GM20431 (cell line): ENCODE results near the gene GALNT18.

ENCODE experiments used
- in situ Hi-C: fragments of 300-500 bp; cut with MseI, MboI; formaldehyde crosslinking; loops from one replicate; pipeline ENCODE4 v1.15.0; 2020; ENCODE audit warnings: low sequenced_read_pairs; ENCODE audit not compliant: unreplicated experiment

GALNT18 gene

DNA sequence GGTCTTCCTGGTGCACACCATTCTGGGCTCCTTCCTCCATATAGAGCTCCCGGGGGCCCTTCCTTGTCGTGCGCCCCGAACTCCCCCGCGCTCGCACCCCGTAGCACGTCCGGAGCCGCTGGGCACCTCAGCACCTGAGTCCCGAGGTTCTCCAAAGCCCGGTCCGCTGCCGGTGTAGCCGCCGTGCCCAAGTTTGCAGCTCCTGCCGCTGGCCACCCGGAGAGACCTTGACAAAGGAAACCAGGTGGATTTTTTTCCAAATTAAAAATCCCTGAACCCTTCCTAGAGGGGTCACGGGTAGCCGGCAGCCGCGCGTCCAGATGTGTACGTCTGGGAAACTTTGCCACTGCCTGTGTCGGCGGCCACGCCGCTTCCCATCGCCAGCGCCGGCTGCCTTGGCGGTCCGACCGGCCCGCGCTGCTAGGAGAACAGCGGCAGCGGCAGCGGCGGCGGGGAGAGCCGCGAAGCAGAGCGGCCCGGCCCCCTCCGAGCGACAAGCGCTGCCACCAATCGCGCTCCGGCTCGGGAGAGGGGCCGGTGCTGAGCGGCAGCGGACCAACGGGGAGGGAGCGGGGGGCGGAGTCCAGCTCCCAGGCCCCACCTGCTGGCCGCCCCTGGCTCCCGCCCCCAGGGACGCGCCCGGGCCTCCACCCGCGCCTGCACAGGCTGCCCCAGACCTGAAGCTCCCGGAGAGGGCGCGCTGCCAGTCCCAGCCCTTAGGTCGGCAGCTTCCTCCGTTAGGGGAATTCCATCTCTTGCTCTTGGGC, at the start of gene GALNT18:
Gene GALNT18, minus strand, starts transcription at position 433 of the 767 bp plus-strand sequence.
- in situ Hi-C loops, result no loop called here

DNA sequence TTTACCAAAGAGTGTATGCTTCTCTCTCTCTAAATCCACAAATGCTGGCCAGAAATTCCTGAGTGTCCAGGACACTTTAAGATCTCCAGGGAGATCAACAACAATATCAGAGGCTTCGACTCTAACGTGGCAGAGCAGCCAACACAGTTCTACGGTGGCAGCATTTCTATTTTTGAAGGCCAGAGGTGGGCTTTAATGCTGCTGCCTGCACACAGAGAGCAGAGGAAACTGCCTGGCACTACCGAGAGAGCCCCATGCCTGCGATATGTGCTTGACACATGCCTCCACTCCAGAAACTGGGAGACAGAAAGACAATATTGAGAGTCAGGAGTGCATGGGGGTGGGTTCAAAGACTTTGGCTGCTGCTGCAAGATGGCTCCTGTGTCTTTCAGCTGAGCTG, 48.8 kb upstream of the GALNT18 start:
- in situ Hi-C loops, result no loop called here

DNA sequence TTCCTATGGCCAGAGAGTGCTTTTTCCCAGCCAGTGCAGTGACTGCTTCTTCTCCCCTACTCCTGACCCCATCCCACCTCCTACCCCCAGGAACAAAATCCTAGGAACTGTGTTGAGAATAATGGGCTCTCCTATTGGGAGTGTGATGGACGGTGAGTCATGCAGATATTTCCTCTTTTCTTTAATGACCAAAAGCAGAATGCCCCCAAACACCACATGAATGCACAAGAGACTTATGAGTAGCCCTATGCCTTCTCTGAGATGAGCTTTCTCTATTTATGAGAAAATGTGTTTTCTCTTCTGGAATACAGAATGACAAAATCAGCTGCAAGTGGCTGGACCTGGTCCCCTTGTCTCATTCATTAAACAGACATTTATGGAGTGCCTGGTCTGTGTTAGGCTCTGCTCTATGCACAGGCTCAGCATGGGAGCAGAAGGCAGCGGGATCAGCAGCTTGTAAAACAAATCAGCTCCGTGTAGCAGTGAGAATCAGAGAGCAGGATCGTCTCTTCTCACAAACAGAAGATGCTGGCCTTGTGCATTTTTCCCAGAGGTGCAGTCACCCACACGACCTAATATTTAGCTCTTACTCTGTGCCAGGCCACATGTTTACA, 47.5 kb upstream of the GALNT18 start:
- in situ Hi-C loops, result no loop called here

DNA sequence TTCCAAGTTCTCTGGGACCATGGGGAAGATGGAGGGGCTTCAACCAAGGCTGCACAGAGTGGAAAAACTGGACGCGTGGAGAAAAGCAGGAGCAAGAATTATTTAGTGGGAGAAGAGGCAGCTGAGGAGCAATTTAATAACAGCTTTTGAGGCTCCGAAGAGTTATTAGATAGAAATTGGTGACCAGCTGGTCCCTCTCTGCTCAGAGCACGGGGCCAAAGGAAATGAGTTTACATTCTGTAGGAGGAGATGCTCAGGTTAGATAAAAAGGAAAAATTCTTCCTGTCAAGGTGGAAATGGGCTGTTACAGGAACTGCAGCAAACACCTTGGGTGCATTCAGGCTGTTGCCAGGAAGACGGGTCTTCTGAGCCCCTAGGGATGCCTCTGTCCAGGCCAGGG, 47.0 kb upstream of the GALNT18 start:
- in situ Hi-C loops, result no loop called here

DNA sequence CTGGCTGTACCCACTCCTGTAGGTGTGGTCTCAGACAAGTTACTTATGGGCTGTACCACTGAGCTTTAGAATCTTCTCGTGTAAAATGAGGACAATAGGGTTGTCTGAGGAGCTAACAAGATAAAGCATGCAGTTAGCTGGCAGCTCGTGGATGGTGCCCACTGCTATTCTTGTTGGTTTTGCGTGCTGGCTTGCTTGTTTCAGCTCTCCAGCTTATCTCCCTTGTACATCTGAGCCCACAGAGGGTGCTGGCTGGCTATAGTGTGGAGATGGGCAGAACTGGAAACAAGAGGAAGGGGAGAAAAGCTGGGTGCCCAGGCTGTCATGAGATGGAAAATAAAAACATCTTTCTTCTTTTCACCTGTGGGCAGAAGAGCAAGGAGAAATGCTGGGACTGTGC, 46.5 kb upstream of the GALNT18 start:
- in situ Hi-C loops, result no loop called here

DNA sequence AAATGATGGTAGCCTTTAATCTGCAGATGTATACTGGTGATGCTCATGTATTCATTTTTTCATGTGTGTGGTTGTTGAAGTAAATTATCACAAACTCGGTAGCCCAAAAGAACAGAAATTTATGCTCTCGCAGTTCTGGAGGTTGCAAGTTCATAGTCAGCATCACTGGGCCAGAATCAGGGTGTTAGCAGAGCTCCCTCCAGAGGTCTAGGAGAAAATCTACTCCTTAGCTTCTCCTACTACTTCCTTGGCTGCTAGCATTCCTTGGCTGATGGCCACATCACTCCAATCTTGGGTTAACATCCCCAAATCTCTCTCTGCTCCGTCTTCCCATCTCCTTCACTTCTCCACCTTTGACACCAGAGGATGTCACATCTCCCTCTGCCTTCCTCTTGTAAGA, 45.3 kb upstream of the GALNT18 start:
- in situ Hi-C loops, result no loop called here

DNA sequence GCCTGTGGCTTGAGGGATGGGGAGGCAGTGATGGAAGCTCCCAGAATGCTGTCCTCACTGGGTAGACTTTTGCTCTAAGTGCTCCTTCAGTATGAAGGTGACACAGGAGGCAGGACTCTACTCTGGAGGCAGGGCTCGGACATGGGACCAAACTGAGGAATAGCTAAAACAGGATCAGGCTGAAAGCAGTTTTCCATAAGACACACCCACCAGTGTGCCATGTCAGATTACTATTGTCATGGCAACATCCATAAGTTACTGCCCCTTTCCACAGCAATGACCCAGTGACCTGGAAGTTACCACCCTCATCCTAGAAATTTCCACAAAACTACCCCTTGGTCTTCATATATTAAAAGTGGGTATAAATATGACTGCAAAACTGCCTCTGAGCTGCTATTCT, 43.6 kb upstream of the GALNT18 start:
- in situ Hi-C loops, result no loop called here

DNA sequence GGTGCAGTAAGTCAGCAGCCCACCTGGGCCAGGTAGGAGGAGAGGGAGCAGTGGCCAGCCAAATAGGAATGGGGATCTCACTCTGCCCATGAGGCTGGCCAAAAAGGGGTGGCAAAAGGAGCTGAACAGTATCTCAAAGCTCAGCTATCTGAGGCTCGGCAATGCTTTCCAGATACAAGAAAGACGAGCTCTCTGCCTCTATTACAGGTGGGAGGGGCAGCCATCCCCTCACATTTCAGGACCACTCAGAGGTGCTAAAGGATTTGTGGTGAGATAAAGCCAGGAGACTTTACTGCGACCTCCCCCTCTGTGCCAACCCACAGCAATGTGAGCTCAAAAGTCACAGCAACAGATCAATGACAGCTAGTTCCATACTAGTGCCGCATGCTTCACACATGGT, 42.1 kb upstream of the GALNT18 start:
- in situ Hi-C loops, result no loop called here

DNA sequence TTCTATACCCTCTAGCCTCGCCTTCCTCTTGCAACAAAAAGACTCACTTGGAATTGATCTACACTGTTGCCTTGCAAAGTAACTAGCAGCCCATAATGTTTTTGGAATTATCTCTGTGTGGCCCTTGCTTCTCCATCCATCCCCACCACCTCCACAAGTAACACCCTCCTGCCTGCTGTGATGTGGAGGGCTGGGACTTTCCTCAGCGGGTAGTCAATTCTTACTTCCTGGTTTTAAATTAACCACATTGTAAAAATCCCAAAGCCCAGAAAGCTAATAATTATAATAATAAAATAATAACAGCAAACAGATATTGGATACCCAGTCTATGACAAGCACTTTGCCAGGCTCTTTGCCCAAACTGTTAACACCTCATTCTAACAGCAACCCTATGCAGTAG, 40.8 kb upstream of the GALNT18 start:
- in situ Hi-C loops, result no loop called here

DNA sequence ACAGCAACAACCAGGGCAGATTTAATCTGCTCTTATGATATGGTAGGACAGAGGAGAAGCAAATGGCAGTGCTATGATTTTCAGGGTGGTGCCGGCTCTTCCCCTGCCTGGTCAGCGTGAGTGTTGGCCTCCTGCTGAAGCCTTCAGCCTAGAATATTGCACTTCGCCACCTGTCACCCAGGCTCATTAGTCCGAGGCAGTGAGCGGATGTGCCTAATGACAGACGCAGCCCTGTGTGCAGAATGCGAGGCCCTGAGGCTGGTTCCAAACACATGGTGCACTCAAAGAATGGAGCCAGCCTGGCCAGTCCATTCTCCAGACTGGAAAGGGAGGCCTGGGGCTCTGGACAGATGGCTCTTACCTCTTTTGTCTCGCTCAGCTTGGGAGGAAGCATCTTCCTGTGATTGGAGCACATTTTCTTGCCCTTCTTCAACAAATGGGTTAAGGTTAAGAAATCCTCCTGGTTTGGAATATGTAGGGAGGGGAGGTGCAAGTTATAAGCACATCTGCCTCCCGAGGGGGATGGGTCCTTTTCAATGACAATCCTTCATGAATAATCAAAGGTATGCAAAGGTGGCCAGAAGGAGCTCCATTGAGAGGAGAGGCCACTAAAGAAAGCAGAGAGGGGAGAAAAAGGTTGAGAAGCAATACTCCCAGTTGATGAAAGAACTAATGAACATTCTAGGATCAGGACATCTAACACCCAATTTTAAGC, 39.7 kb upstream of the GALNT18 start:
- in situ Hi-C loops, result no loop called here

DNA sequence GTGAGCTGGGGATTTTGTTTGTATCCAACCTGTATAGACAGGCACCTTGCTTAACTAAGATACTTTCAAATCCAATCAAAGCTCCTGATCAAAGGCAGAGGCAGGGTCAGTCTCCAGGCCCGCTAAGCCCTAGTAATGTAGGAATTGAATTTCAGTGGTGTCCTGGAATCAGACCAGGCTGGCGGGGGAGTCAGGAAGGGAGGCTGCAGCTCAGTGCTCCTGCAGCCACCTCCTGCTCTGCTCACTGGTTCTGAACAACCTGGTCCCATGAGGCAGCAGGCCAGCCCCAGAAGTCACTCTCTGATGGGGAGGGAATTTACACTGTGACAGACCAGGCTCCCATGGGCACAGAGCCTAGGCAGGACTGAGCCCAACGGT, 38.5 kb upstream of the GALNT18 start:
- in situ Hi-C loops, result no loop called here

DNA sequence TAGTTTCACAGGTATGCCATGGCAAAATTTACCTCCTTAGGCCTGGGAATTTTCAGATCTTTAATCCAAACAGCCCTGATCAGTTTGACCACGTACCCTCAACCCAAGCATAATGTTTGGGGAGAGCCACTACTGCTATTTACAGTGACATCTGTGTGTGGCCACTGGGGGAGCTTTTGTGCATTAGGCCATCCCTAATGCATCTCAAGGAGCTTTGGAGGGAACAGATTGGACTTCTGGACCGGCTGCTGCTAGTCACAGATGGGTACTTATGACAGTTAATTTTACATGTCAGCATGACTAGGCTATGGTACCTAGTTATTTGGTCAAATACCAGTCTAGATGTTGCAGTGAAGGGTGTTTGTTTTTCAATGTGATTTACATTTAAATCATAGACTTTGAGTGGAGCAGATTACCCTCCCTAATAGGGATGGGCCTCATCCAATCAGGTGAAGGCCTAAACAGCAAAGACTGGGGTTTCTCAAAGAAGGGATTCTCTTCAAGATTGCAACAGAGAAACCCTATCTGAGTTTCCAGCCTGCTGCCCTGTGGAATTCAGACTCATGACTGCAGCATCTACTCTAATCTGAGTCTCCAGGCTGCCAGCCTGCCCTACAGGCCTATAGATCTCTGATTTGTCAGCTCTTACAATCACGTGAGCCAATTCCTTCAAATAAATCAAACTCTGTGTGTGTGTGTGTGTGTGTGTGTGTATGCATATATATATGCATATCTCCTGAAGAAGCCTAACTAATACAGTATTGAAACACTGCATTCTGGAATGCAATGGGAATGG, 38.0 kb upstream of the GALNT18 start:
- in situ Hi-C loops, result no loop called here

DNA sequence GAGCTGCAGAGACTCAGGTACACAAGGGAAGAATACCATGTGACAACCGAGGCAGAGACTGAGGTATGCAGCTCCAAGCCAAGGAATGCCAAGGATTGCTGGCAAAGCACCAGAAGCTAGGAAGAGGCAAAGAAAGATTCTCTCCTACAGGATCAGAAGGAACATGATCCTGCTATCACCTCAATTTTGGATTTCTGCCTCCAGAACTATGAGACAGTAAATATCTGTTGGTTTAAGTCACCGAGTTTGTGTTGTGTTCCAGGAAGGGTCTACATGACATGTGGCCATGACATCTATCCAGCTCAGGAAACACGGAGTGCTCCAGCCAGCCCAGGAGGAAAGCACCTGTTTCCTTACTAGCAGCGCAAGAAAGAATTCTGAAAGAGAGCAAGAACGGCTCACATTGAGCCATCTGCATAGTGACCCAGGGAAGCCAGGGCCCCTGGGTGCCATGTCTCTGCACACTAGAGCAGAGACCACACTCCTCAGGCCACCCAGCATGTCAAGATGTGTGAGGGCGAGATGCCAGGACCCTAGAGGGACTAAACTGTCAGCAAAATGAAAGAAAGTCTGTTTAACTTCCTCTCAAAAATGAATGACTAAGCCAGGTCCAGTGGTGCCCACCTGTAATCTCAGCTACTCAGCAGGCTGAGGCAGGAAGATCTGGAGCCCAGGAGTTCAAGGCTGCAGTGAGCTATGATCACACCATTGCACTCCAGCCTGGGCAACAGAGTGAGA, 35.6 kb upstream of the GALNT18 start:
- in situ Hi-C loops, result no loop called here

DNA sequence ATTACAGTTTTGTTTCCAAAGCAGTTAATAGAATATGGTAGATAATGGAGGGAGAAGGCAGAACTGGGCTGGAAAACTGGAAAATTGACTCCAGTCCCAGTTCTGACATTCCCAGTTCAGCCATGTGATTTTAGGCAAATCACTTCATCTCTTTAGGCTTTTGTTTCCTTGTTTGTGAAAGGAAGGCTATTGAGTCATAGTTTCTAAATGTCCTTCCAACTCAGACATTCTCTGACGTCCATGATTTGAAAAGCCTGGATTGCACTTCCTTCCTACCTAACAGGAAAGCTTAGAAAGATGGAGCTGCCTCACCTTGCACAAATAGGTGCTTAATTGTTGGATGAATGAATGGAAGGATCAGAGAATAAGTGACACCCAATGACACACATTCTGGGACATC, 19.8 kb upstream of the GALNT18 start:
- in situ Hi-C loops, result no loop called here

DNA sequence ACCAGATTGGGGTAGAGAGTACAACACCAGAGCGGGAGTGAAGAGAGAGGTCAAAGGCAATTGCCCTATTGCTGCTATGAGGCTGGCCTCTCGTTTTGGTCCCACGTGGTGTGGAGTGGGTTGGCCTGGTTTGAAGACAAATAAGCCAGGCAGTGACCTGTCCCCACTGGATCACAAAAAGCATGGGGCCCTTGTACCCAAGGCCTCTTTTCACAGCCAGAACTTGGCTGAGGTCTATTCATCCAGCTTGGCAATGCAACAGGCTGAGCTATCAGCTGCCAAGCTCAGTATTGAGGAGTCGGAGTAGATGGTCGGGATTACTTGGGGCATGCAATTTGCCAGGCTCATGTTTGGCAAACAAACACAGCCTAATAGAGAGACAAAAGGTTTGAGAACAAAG, 19.2 kb upstream of the GALNT18 start:
- in situ Hi-C loops, result no loop called here

DNA sequence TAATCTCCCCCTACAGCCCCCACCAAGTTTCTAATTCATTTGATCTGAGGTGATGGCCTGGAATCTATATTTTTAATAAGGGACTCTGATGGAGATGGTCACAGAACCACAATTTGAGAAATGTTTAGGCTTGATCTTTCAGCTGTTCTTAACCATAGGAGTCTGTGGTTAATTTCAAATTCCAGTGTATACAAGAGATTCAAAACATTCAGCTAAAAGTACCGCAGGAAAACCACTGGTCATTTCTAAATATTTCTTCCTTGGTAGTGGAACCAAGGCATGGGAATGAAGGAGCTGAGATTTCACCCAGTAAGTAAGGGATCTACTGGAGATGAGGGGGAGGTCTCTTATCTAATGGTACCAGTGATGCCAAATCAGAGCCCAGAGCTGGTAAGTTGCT, 18.3 kb upstream of the GALNT18 start:
- in situ Hi-C loops, result no loop called here

DNA sequence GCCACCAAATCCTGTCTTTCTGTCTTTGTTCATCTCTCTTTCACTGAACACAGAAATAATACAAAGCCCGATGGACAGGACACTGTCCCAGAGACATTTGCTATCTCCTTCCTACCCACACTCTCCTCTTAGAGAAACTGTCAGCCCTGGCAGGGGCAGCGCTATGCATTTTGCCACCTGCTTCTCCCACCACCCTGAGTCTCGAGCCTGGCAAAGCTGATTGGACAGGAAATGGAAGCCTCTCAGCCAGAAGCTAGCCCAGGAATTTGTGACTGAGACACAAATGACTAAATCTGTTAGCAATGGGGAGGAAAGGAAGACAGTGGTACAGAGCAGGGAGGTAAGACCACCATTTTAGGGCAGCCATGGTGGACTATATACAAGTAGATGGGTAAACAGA, 14.9 kb upstream of the GALNT18 start:
- in situ Hi-C loops, result no loop called here

DNA sequence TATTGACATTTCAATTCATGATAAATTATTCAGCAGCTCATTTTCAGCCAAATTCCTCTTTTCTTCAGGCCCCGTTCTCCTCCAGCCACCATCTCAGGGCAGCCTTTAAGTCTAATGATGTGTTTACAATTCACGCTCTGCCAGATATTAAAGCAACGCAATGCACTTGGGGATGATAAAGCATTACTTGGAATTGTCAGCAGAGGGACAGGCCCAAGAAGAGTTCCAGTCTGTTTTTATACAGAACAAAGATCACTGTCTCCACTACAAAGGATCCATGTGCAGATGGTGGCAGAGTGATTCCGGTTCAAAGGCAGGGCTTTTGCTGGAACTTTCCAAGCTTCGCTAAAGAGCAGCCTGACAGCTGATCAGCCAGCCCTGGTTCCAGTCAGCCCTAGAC, 13.6 kb upstream of the GALNT18 start:
- in situ Hi-C loops, result no loop called here

DNA sequence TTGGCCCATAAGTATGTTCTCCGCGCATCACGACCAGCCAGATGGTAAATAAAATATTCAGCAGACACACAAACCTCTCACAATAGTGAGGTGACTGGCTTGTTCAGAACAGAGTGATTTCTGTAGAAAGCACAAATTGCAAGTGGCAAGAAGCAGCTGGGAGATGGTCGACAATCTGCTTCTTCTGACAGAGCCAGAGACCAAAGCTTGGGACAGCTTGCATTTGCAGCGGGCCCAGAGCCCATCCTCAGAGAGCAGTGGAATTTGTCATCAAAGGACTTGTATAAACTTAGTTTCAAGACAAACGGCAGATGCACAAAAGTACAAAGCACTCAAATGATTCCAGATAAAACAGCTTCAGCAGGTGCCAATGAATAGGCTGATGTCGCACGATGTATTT, 7.6 kb upstream of the GALNT18 start:
- in situ Hi-C loops, result no loop called here

DNA sequence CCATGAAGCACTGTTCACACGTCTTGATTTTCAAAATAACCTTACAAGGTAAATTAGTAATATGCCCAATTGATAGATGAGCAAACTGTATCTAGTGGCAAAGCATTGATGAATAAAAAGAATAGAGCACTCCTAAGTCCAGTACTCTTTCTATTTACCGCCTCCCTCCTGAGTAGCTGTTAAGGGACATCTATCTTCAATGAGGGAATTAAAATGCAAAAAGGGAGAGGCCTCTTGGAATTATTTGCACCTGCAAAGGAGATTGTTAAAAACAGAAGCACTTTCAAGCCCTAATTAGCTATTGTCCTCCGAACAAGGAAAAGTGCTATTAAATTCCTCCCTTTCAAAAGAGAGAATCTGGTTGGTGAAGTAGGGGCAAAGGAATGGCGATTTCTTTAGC, 6.8 kb upstream of the GALNT18 start:
- in situ Hi-C loops, result no loop called here
